Activated CD4-positive, alpha-beta T cell treated with anti-CD3 and anti-CD28 coated beads, Interleukin-2, Interleukin-6, amounts not matched to agents 100 ng/mL and 50 ng/mL, durations not matched to agents 16 hours and 8 hours (primary cell): Measurements from ENCODE around the gene SMYD3.
"Not testable (repeated sequence)": the region's sequence is repeated elsewhere in the genome, so short reads cannot be mapped to it uniquely, and the experiment has no call there.

Source experiments
- DNase-seq: peaks from one replicate; pipeline ENCODE4 v3.0.0-alpha.2; 2020

Gene SMYD3

DNA sequence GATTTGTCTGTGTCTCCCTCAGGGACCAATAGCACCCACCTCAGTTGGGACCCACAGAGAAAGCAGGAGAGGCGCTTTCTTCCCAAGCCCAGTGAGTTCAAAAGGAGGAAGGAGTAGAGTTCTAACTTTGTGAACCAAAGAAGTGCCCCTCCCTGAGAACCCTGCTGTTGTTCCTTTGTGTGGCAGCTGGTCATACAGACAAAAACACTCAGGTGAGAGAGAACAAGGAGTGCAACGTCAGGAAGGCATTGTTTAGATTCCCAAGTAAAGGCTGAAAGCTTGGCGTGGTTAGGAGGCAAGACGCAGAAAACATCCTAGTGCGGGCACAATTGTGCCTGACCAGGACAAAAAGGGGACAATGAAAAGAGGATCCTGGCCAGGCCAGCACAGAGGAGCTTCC is 697.7 kb downstream of the SMYD3 start:
- no peak for DNase-seq

DNA sequence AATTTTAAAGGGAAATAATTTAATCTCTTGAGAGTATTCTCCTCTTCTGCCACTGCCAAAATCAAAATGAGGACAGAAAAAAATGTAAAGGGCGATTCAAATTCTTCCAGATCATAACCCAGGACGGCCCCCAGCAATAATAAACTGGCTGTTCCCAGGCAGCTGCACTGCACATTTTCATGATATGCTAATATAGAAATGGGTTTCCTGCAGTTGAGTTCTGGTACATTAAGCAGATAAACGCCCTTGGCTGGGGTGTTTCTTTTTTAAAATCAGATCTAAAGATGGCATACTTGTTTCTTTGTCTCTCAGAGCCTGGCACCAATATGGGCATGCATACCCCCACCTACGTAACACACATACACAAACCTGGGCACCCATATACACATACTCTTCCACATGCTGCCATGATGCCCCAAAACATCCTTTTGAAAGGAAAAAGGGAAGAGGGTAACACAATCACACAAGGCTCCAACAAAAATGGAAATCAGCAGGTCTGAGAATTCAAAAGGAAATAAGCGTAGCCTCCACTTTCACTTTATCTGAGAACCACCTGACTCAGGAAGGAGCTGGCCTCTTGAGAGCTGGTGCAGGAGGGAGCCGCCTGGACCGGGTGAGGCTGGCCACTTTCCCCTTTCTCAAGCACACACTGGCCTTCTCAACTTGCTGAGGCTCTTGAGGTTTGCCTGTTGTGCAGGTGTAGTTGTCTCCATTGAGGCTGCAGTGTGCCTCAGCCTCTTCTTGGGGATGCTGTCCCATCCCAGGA is 698.9 kb downstream of the SMYD3 start:
- no peak for DNase-seq

DNA sequence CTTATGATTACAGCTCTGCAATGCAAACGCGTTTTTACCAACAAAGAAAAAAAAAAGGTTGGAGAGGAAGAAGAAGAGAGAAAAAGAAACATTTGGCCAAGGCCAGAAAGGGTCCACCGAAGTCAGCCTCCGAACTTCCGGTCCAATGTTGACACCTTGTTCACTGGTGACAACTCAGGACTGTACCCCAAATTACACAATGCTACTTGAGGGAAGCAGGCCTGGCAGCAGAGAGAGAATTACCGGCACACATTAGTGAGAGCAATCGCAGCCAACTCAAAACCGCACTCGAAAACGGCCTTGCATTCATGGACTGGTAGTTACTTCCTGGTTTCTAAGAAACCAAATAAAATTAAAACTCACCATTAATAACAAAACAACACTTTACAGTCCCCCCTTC is 699.8 kb downstream of the SMYD3 start:
- peak; percentile 35 for DNase-seq

DNA sequence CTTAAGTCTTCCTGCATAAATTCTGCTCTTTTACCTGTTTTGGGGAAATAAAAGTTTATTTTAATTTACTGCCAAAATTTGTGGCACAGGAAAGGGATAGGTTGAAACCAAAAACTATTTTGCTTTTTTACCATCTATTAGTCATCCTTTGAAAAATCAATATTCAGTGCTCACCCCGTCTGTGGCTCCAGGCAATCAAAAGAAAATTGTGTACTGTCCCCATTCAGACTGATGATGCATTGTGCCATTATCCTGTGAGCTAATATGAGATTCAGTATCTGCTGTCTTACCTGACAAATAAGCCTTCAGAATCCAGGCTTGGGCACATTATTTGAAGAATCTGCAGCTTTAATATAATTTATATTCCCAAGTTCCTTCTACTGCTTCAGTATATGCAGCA is 701.5 kb downstream of the SMYD3 start:
- DNase-seq: no peak

DNA sequence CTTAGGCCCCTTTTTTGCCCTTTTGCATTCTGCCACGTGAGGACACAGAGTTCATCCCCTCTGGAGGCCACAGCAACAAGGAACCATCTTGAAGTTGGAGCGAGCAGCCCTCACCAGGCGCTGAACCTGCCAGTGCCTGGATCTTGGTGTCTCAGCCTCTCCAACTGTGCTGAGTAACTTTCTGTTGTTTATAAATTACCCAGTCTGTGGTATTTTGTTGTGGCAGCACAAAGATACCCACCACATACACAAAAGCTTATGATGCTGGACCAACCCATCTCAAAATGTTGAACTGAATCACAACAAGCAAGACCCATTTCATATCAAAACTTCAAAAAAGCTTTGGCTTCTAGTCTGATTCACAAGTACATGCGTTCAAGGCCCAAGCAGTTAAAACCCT is 702.4 kb downstream of the SMYD3 start:
- no peak for DNase-seq

DNA sequence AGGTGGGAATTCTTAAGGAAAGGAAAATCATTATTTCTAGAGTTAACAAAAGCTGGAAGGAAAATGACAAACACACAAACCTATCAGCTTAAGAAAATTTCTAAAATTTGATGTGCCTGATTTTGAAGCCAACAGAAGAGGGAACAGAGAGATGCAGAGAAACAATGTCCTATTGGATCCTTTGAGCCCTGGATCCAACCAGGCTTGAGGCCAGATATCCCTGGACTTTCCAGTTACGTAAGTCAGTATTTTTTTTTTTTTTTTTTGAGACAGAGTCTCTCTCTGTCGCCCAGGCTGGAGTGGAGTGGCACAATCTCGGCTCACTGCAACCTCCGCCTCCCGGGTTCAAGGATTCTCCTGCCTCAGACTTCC is 703.4 kb downstream of the SMYD3 start:
- no peak for DNase-seq

DNA sequence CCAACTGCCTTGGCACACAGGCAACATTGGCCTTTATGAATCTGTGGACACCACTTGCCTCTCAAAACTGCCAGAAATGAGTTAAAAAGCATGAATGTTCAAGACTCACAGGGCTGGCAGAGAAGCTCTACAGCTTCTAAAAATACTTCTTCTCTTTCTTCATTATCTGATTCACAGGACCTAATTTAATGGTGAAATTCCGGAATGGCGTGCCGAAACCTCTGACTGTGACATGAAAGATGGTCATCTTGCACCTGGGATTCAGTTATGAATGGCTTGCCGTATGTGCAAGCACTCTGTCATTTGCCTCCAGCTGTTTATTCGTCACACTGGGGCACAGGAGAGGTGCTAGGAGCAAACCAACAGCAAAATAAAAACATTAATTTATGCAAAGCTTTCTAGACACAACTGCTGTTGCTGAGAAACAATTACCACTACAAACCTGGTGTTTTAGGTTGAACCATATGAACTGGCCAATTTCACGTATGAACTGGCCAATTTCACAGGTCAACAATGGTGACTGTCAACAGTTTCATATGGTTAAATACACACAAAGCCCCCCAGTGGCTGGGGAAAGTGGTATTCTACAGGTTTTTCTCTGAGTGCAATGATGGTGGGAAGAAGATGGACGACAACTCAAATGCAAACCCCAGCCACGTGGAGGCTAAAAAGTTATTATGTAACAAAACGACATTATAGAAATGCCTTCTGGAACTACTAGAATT is 704.0 kb downstream of the SMYD3 start:
- DNase-seq: no peak

GRCh38 chr1:245800901-245801605 is 706.0 kb downstream of the SMYD3 start:
- no peak for DNase-seq

DNA sequence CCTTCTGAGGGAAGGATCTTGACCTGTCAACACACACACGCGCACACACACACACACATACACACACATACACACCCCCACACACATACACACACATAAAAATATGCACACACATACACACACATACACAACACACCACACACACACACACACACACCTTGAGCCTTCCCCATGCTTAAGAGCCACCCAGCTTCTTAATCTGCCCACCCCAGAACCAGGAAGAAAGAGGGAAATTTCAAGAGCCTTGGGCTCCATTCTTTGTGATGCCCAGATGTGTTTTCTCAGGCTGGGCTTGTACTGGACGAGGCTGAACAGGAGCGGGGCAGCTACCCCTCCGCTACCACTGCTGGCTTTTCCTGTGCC is 708.7 kb downstream of the SMYD3 start:
- no peak for DNase-seq

DNA sequence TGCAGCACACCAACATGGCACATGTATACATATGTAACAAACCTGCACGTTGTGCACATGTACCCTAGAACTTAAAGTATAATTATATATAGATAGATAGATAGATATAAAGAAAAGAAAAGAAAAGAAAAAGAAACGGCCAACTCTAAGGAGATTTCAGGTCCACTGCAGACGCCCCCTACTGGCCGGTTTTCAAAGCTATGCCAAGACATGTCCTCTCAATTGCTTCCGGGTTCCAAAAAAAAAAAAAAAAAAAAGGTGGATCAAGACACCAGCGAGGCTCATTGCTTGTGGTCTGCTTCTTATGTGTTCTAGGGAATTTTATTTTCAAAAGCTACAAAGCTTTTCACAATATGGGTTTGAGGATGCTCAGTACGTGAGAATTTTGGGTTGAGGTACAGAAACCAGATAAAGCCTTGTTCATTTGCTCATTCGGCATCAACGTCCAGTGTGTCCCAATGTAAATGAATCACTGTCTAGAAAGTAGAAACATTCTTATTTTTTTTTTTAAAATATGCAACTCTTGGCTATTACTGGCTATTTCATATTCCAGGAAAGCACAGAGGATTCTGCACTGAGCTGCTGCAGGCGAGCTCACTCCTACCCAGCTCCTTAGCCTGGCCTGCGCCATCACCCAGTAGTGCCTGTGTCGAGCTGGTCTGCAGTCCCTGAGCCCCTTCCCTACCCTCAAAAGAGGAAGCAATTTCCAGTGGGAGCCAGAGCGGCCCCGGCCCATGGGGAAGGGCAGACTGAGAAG is 709.3 kb downstream of the SMYD3 start:
- DNase-seq: no peak

DNA sequence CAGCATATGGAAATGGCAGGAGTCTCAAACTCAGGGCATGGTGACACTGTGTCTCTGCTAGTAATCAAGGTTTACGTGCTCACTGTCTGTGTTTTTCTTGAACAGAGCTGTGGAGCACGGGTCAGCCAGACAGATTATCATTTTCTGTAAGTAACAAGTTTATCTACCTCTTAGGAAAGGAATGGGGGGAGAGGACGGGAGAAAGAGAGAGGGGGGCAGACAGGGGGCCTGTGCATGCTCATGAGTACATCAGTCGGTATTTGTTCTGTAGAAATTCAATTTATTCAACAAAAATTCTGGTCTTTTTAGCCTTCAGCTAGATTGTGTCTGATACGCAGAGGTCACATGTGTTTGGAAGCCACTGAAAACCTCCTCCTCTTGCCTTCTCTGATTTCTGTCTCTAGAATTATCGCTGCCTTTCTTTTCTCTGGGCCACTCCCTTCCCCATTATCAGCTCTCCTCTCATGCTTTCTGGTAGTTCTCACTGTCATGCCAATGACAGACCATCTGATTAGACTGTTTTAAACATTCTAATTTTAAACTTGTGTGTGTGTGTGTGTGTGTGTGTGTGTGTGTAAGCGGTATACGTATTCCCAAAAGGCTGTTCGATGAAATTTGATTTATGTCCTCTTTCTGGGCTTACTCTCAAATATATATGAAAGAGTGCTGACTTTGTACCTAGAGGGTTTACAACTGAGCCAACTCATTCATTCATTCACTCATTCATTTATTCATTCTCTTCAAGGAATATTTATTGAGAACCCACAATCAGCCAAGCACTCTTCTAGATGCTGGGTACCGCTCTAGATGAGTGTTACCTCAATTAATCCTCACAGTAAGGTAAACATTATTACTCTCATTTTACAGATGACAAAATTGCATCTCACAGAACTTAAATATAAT is 715.4 kb downstream of the SMYD3 start:
- DNase-seq: no peak

- no peak for DNase-seq
Observed at GRCh38 chr1:245790441-245790840, 716.6 kb downstream of the SMYD3 start.

GRCh38 chr1:245788886-245789285 is 718.2 kb downstream of the SMYD3 start:
- no peak for DNase-seq

DNA sequence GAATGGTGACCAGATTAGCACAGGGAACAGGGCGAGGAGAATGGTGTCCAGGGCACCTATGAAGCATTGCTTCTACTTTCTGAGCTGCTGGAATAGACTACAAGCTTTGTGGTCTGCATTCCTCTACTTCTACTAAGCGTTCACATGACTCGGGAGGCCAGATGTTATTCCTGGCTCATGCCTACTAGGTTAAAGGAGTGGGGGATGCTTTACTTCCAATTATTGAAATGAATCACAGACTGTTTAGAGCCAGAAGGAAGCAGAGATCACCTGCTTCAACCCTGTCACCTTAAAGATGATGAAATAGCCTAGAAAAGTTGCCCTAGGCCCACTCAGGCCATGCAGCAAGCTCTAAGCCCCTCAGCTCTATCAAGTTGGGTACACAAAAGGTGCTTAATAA is 718.8 kb downstream of the SMYD3 start:
- no peak for DNase-seq

- no peak for DNase-seq
Observed at GRCh38 chr1:245786948-245787347, 720.1 kb downstream of the SMYD3 start.

- DNase-seq: no peak
Observed at GRCh38 chr1:245779797-245780755, 727.0 kb downstream of the SMYD3 start.

GRCh38 chr1:245777752-245778151 is 729.3 kb downstream of the SMYD3 start:
- DNase-seq: no peak

DNA sequence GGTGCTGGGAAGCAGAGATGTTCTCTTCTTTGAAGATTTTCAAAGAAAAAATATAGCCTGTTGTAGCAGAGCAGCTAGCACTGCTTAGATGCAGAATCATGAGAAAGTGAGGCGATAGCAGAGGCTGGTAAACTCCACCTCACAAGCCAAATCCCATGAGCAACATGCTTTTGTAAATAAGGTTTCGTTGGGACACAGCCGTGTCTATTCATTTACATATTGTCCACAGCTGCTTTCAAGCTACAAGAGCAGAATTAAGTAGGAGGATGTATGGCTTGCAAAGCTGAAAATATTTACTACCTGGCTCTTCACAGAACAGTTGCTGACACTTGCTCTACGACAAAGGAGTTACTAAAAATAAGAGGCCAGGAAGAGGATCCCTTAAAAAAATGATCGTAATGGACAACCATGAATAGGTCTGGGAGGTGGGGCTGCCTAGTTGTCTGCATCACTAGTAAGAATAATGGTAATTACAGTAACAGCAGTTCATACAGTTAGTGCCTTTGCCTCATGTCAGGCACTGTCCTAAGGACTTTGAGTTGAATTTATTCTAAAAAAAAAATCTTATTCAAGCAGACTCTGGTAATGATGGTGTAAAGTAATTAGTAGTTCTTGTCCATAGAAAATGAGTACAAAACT is 730.3 kb downstream of the SMYD3 start:
- DNase-seq: no peak

GRCh38 chr1:245776139-245776538 is 730.9 kb downstream of the SMYD3 start:
- DNase-seq: no peak

GRCh38 chr1:245774931-245775330 is 732.1 kb downstream of the SMYD3 start:
- not testable (repeated sequence) for DNase-seq

- no peak for DNase-seq
Observed at GRCh38 chr1:245774196-245774595, 732.9 kb downstream of the SMYD3 start.
